ENCODE results near the gene IMMP2L. TPM values are rescaled to one million over a fixed set of nuclear protein-coding genes. Genes with fewer than 3 reads are reported as not detected.

IMMP2L gene
- total and polyA plus RNA-seq, 4 donors: 7.3 to 21.1 (median 12.4) TPM

DNA sequence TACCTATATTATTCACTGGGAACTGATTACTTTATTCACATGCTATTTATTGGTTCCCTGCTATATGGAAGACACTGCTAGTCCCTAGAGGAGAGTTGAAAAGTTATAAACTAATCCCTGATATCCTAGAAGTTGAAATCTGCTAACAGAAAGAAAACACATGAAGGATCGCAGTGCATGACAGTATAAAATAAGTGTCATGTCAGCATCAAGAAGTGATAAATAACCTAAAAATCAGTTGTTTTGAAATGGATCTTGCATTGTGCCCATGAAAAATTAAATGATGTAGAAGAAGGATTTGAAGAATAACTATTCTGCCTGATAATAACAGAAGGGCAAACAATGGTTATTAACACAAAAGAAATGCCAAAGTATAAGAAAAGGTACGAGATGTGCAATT, 764.6 kb downstream of the IMMP2L start:
- DNase-seq (ENCODE audit: low spot score): no peak
- no peaks in the 10 kb centered on the region for H3K27me3 ChIP-seq (ENCODE audit: control insufficient read depth in 4 of 4, insufficient read depth in 4 of 4, low read length in 3 of 4)
- WGBS: 96% methylated on average over 2 of the region's 2 CpGs
- TF ChIP-seq, protein P1, sequence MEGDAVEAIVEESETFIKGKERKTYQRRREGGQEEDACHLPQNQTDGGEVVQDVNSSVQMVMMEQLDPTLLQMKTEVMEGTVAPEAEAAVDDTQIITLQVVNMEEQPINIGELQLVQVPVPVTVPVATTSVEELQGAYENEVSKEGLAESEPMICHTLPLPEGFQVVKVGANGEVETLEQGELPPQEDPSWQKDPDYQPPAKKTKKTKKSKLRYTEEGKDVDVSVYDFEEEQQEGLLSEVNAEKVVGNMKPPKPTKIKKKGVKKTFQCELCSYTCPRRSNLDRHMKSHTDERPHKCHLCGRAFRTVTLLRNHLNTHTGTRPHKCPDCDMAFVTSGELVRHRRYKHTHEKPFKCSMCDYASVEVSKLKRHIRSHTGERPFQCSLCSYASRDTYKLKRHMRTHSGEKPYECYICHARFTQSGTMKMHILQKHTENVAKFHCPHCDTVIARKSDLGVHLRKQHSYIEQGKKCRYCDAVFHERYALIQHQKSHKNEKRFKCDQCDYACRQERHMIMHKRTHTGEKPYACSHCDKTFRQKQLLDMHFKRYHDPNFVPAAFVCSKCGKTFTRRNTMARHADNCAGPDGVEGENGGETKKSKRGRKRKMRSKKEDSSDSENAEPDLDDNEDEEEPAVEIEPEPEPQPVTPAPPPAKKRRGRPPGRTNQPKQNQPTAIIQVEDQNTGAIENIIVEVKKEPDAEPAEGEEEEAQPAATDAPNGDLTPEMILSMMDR (IDR thresholded peaks at IDR 0.05; ENCODE audit: low read depth, low read length, missing input control): no peak
- TF ChIP-seq JUND (IDR thresholded peaks at IDR 0.05) (no peak), HNF4A (conservative IDR thresholded peaks at IDR 0.05) (no peak), FOXA2 (IDR thresholded peaks at IDR 0.05) (no peak), HNF4G (IDR thresholded peaks at IDR 0.05) (no peak), TAF1 (conservative IDR thresholded peaks at IDR 0.05) (no peak), GABPA (IDR thresholded peaks at IDR 0.05 in 1 of 2, conservative IDR thresholded peaks at IDR 0.05 in 1 of 2) (no peak), EGR1 (IDR thresholded peaks at IDR 0.05; ENCODE audit: low read depth in 2 of 2) (no peak), NR2F2 (IDR thresholded peaks at IDR 0.05) (no peak), SP1 (IDR thresholded peaks at IDR 0.05) (no peak), YY1 (IDR thresholded peaks at IDR 0.05) (no peak), FOXA1 (IDR thresholded peaks at IDR 0.05) (no peak)
- TF ChIP-seq, protein P2, sequence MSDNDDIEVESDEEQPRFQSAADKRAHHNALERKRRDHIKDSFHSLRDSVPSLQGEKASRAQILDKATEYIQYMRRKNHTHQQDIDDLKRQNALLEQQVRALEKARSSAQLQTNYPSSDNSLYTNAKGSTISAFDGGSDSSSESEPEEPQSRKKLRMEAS (IDR thresholded peaks at IDR 0.05): no peak
- TF ChIP-seq, protein P3, sequence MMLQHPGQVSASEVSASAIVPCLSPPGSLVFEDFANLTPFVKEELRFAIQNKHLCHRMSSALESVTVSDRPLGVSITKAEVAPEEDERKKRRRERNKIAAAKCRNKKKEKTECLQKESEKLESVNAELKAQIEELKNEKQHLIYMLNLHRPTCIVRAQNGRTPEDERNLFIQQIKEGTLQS (IDR thresholded peaks at IDR 0.05): no peak
- no peaks in the 10 kb centered on the region for H3K9me3 ChIP-seq (ENCODE audit: control insufficient read depth in 4 of 4, low read length in 3 of 4)
- no peak overlapping the region for H3K9ac ChIP-seq (ENCODE audit: low read depth in 1 of 2, low read length in 2 of 2)
- no peak overlapping the region for H3K4me3 ChIP-seq (ENCODE audit: low read depth in 1 of 3, low read length in 3 of 3)
- H3K27ac ChIP-seq (ENCODE audit: low read depth in 1 of 2, low read length in 2 of 2): no peak overlapping the region
- no peaks in the 10 kb centered on the region for H3K36me3 ChIP-seq (ENCODE audit: control insufficient read depth in 4 of 4, insufficient read depth in 3 of 4, low read depth in 1 of 4, low read length in 3 of 4)
- no peaks in the 10 kb centered on the region for H3K4me1 ChIP-seq (ENCODE audit: control insufficient read depth in 4 of 4, insufficient read depth in 4 of 4, low read length in 3 of 4)

GRCh38 chr7:110790992-110791391, 771.3 kb downstream of the IMMP2L start:
- no peaks in the 10 kb centered on the region for H3K27me3 ChIP-seq (ENCODE audit: control insufficient read depth in 4 of 4, insufficient read depth in 4 of 4, low read length in 3 of 4)
- H3K4me1 ChIP-seq (ENCODE audit: control insufficient read depth in 4 of 4, insufficient read depth in 4 of 4, low read length in 3 of 4): no peaks in the 10 kb centered on the region
- H3K36me3 ChIP-seq (ENCODE audit: control insufficient read depth in 4 of 4, insufficient read depth in 3 of 4, low read depth in 1 of 4, low read length in 3 of 4): no peaks in the 10 kb centered on the region
- H3K4me3 ChIP-seq (ENCODE audit: low read depth in 1 of 3, low read length in 3 of 3): no peak overlapping the region
- no peak overlapping the region for H3K9ac ChIP-seq (ENCODE audit: low read depth in 1 of 2, low read length in 2 of 2)
- TF ChIP-seq JUND (IDR thresholded peaks at IDR 0.05) (no peak), RAD21 (IDR thresholded peaks at IDR 0.05) (no peak), TAF1 (conservative IDR thresholded peaks at IDR 0.05) (no peak), FOXA1 (IDR thresholded peaks at IDR 0.05) (no peak)
- TF ChIP-seq, protein P3 (IDR thresholded peaks at IDR 0.05): no peak
- TF ChIP-seq, protein P2 (IDR thresholded peaks at IDR 0.05): no peak
- TF ChIP-seq, protein P4, sequence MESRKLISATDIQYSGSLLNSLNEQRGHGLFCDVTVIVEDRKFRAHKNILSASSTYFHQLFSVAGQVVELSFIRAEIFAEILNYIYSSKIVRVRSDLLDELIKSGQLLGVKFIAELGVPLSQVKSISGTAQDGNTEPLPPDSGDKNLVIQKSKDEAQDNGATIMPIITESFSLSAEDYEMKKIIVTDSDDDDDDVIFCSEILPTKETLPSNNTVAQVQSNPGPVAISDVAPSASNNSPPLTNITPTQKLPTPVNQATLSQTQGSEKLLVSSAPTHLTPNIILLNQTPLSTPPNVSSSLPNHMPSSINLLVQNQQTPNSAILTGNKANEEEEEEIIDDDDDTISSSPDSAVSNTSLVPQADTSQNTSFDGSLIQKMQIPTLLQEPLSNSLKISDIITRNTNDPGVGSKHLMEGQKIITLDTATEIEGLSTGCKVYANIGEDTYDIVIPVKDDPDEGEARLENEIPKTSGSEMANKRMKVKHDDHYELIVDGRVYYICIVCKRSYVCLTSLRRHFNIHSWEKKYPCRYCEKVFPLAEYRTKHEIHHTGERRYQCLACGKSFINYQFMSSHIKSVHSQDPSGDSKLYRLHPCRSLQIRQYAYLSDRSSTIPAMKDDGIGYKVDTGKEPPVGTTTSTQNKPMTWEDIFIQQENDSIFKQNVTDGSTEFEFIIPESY (IDR thresholded peaks at IDR 0.05): no peak
- H3K9me3 ChIP-seq (ENCODE audit: control insufficient read depth in 4 of 4, low read length in 3 of 4): no peaks in the 10 kb centered on the region
- H3K27ac ChIP-seq (ENCODE audit: low read depth in 1 of 2, low read length in 2 of 2): no peak overlapping the region
- DNase-seq (ENCODE audit: low spot score): no peak

Measured in liver (tissue), 9 donors.